NCI-H2196 treated with DMSO at 0.1 percent for 48 hours (cell line): ENCODE results near the gene MLH3.
"Not testable (repeated sequence)": the region's sequence is repeated elsewhere in the genome, so short reads cannot be mapped to it uniquely, and the experiment has no call there.

Experiments
- DNase-seq: peaks from one replicate; lab custom pipeline; 2025; ENCODE audit not compliant: unreplicated experiment; lab: John Stamatoyannopoulos, UW

MLH3 gene

GRCh38 chr14:75050852-75051555 is at the start of gene MLH3:
MLH3 (minus strand) TSS chr14:75051467; CDS start chr14:75049655, 1,812 bp downstream.
- peak; percentile 96 for DNase-seq

GRCh38 chr14:75098682-75099081 is 47.4 kb upstream of the MLH3 start:
- DNase-seq = no peak

GRCh38 chr14:75098212-75098611 is 46.9 kb upstream of the MLH3 start:
- no peak for DNase-seq

- DNase-seq = no peak
Measured at GRCh38 chr14:75096959-75097358, 45.7 kb upstream of the MLH3 start.

- no peak for DNase-seq
Measured at GRCh38 chr14:75095690-75096089, 44.4 kb upstream of the MLH3 start.

GRCh38 chr14:75094896-75095295 is 43.6 kb upstream of the MLH3 start:
- no peak for DNase-seq

GRCh38 chr14:75092698-75093097 is 41.4 kb upstream of the MLH3 start:
- DNase-seq = no peak

GRCh38 chr14:75091251-75091650 is 40.0 kb upstream of the MLH3 start:
- DNase-seq = no peak

- DNase-seq = no peak
Measured at GRCh38 chr14:75090353-75090752, 39.1 kb upstream of the MLH3 start.

- peak; percentile 67 for DNase-seq
Measured at GRCh38 chr14:75088566-75089373, 37.5 kb upstream of the MLH3 start.

- DNase-seq = no peak
Measured at GRCh38 chr14:75088153-75088552, 36.9 kb upstream of the MLH3 start.

- DNase-seq = no peak
Measured at GRCh38 chr14:75084513-75084912, 33.2 kb upstream of the MLH3 start.

GRCh38 chr14:75083271-75083670 is 32.0 kb upstream of the MLH3 start:
- no peak for DNase-seq

- no peak for DNase-seq
Measured at GRCh38 chr14:75081660-75082229, 30.5 kb upstream of the MLH3 start.

- no peak for DNase-seq
Measured at GRCh38 chr14:75079521-75079920, 28.3 kb upstream of the MLH3 start.

- no peak for DNase-seq
Measured at GRCh38 chr14:75077794-75078193, 26.5 kb upstream of the MLH3 start.

GRCh38 chr14:75070383-75070782 is 19.1 kb upstream of the MLH3 start:
- no peak for DNase-seq

- DNase-seq = peak; percentile 96
Measured at GRCh38 chr14:75069811-75070145, 18.5 kb upstream of the MLH3 start.

- DNase-seq = peak; percentile 97
Measured at GRCh38 chr14:75069121-75069810, 18.0 kb upstream of the MLH3 start, which contains the start of gene ZC2HC1C. ZC2HC1C (plus strand) TSS chr14:75069641; CDS start chr14:75070574, 933 bp downstream.

GRCh38 chr14:75068294-75069120 is 17.2 kb upstream of the MLH3 start:
- DNase-seq = no peak

GRCh38 chr14:75067765-75068164 is 16.5 kb upstream of the MLH3 start:
- not testable (repeated sequence) for DNase-seq
